Panc1 (cell line): ENCODE data around the gene PLA2G4C. TPM values are rescaled to one million over a fixed set of nuclear protein-coding genes. Genes with fewer than 3 reads are reported as not detected.

Experiments
- ATAC-seq: fragments of 200-7000 bp; cut with Tn5 transposase; 2 replicates; pipeline ENCODE4 v1.9.1; 2020; ENCODE audit warnings: mild to moderate bottlenecking, moderate library complexity
- BruUV-seq: library from RNA; stranded (reverse); fragments of 400-500 nt; replicated peaks from 2 replicates; lab custom pipeline; 2021; lab: Mats Ljungman, UMichigan
- CTCF ChIA-PET: fragments of 300-600 bp; sonication (Branson Sonifier 250); formaldehyde crosslinking; loops from one replicate; lab custom pipeline; 2022; ENCODE audit warnings: antibody characterized with exemption; lab: Charles Lee
- POLR2A ChIA-PET: fragments of 300-600 bp; sonication (Branson Sonifier 250); formaldehyde crosslinking; loops from one replicate; lab custom pipeline; 2022; ENCODE audit warnings: antibody characterized with exemption; lab: Charles Lee
- DNase-seq: peaks from one replicate; pipeline ENCODE4 v3.0.0-alpha.2; 2010; ENCODE audit warnings: low read depth, low spot score
- H3K27ac ChIP-seq: 2 replicates; pipeline ENCODE4 v1.5.1; 2011; ENCODE audit warnings: mild to moderate bottlenecking, low read length, inconsistent platforms
- H3K27me3 ChIP-seq: fragments of 200-500 bp; sonication (Bioruptor generic); 2 replicates; pipeline ENCODE4 v1.6.0; 2014; ENCODE audit warnings: low read length, inconsistent platforms; ENCODE audit not compliant: control insufficient read depth, insufficient read depth
- H3K36me3 ChIP-seq: fragments of 200-500 bp; sonication (Bioruptor generic); 2 replicates; pipeline ENCODE4 v1.5.1; 2014; ENCODE audit warnings: inconsistent platforms, mild to moderate bottlenecking, low read length, moderate library complexity; ENCODE audit not compliant: control insufficient read depth, insufficient read depth
- H3K4me1 ChIP-seq: 2 replicates; pipeline ENCODE4 v1.5.1; 2011; ENCODE audit warnings: inconsistent platforms, mild to moderate bottlenecking, low read length, moderate library complexity; ENCODE audit not compliant: control insufficient read depth, insufficient read depth
- H3K4me3 ChIP-seq, 2 experiments: 2 replicates each; pipeline ENCODE4 v1.5.1; 2011 to 2012; ENCODE audit warnings: low read depth in 2 of 2, low read length in 2 of 2, mild to moderate bottlenecking in 2 of 2, inconsistent platforms in 1 of 2, moderate library complexity in 1 of 2
- H3K9me3 ChIP-seq: fragments of 200-500 bp; sonication (Bioruptor generic); 2 replicates; pipeline ENCODE4 v1.5.1; 2014; ENCODE audit warnings: low read depth, mild to moderate bottlenecking, inconsistent platforms, low read length, moderate library complexity; ENCODE audit not compliant: control insufficient read depth, insufficient read depth
- CTCF ChIP-seq: fragments of 450-650 bp; IDR thresholded peaks from 2 replicates; pipeline ENCODE4 v1.5.1; 2017; ENCODE audit warnings: mild to moderate bottlenecking
- POLR2AphosphoS5 ChIP-seq: IDR thresholded peaks from 2 replicates; pipeline ENCODE4 v1.6.1; 2012; ENCODE audit warnings: mild to moderate bottlenecking, low read depth, low read length, moderate library complexity
- REST ChIP-seq, 2 experiments: IDR thresholded peaks; 2 replicates each; pipeline ENCODE4 v1.6.1; 2011 to 2012; ENCODE audit warnings: low read depth in 2 of 2, control low read depth in 1 of 2, low read length in 1 of 2, mild to moderate bottlenecking in 1 of 2, moderate library complexity in 1 of 2; ENCODE audit not compliant: insufficient read depth in 1 of 2
- SIN3A ChIP-seq: IDR thresholded peaks from 2 replicates; pipeline ENCODE4 v1.6.1; 2012; ENCODE audit warnings: low read depth, mild to moderate bottlenecking, low read length, moderate library complexity, borderline replicate concordance; ENCODE audit not compliant: insufficient read depth
- TCF7L2 ChIP-seq: IDR thresholded peaks from 2 replicates; pipeline ENCODE4 v1.6.1; 2011; ENCODE audit warnings: mild to moderate bottlenecking, low read depth, low read length, inconsistent platforms
- in situ Hi-C: cut with HindIII; loops from 2 replicates; pipeline ENCODE4 v1.10.0; 2016; ENCODE audit warnings: low sequenced_read_pairs, low pct_unique_long_range_greater_than_20kb
- intact Hi-C: fragments of 100-400 bp; cut with micrococcal nuclease; formaldehyde crosslinking; loops from one replicate; pipeline ENCODE4 v1.10.0; 2022; ENCODE audit not compliant: unreplicated experiment
- total RNA-seq: library from RNA; stranded (reverse); gene quantifications from one replicate; pipeline ENCODE4 v1.2.1, GENCODE V29; 2021; ENCODE audit not compliant: unreplicated experiment

The PLA2G4C gene
- total RNA-seq, 1 experiment from 2014 or later: 2.0 TPM

GRCh38 chr19:48154003-48154402, 43.4 kb upstream of the PLA2G4C start:
- Histone ChIP-seq H3K27ac (no peak overlapping the region), H3K36me3 (no peaks in the 10 kb centered on the region), H3K27me3 (no peaks in the 10 kb centered on the region), H3K4me3 (no peak overlapping the region), H3K4me1 (peaks cover 3% of the 10 kb centered on the region; the same call in 1 of the 2 replicates), H3K9me3 (no peaks in the 10 kb centered on the region)
- intact Hi-C loops (no loop called here), in situ Hi-C loops (no loop called here)
- ChIA-PET POLR2A (interaction anchor here (0.6 to 0.8 kb wide), 2 partner anchors 233 to 740 kb away, joined by 4 to 9 read pairs; no protein-coding TSS in a partner anchor), CTCF (interaction anchor here (0.6 kb wide), 1 partner anchor 47 kb away, joined by 3 read pairs; no protein-coding TSS in a partner anchor)
- DNase-seq: no peak
- BruUV-seq: no TSS peak
- TF ChIP-seq CTCF: no peak
- TF ChIP-seq SIN3A: no peak
- TF ChIP-seq TCF7L2: no peak
- TF ChIP-seq REST (IDR thresholded peaks at IDR 0.05; ENCODE audit: insufficient read depth in 1 of 2, low read depth in 2 of 2, low read length in 1 of 2): no peak
- no peak for TF ChIP-seq POLR2AphosphoS5
- no peak for ATAC-seq

- H3K27me3 ChIP-seq: no peaks in the 10 kb centered on the region
- H3K4me1 ChIP-seq: peaks cover 3% of the 10 kb centered on the region; the same call in 1 of the 2 replicates
- ChIA-PET POLR2A (no interaction called here), CTCF (no interaction called here)
- intact Hi-C loops (loop anchor here (1.0 kb wide), 1 partner anchor 45 kb away; no protein-coding TSS in a partner anchor), in situ Hi-C loops (no loop called here)
- no peak overlapping the region for H3K4me3 ChIP-seq
- no peaks in the 10 kb centered on the region for H3K9me3 ChIP-seq
- DNase-seq: no peak
- H3K36me3 ChIP-seq: no peaks in the 10 kb centered on the region
- no peak for TF ChIP-seq REST (IDR thresholded peaks at IDR 0.05; ENCODE audit: insufficient read depth in 1 of 2, low read depth in 2 of 2, low read length in 1 of 2)
- peak; percentile 81 for TF ChIP-seq CTCF
- BruUV-seq: no TSS peak
- no peak overlapping the region for H3K27ac ChIP-seq
- peak; percentile 76 for ATAC-seq
Observed at GRCh38 chr19:48152551-48152950, 41.9 kb upstream of the PLA2G4C start.
